ENCODE results near the gene AGTPBP1.

Gene AGTPBP1

GRCh38 chr9:85745203-85745602 is 3.4 kb upstream of the AGTPBP1 start:
- Histone ChIP-seq H3K27ac (no peak overlapping the region), H3K27me3 (peaks cover 16% of the 10 kb centered on the region), H3K9me3 (no peaks in the 10 kb centered on the region), H3K4me3 (ENCODE audit: low read depth in 1 of 2, low read length in 1 of 2) (no peak overlapping the region), H3K36me3 (no peaks in the 10 kb centered on the region), H3K4me1 (ENCODE audit: control insufficient read depth in 1 of 2, insufficient read depth in 1 of 2, low read depth in 1 of 2, low read length in 1 of 2) (peaks cover 17 to 19% of the 10 kb centered on the region in 2 experiments)
- TF ChIP-seq CTCF (IDR thresholded peaks at IDR 0.05): no peak

- Histone ChIP-seq H3K4me1 (ENCODE audit: control insufficient read depth in 1 of 2, insufficient read depth in 1 of 2, low read depth in 1 of 2, low read length in 1 of 2) (peaks cover 24 to 26% of the 10 kb centered on the region in 2 experiments), H3K9me3 (no peaks in the 10 kb centered on the region), H3K27ac (no peak overlapping the region), H3K4me3 (ENCODE audit: low read depth in 1 of 2, low read length in 1 of 2) (no peak overlapping the region), H3K27me3 (peaks cover 16% of the 10 kb centered on the region), H3K36me3 (no peaks in the 10 kb centered on the region)
- no peak for TF ChIP-seq CTCF (IDR thresholded peaks at IDR 0.05)
Observed at GRCh38 chr9:85744480-85744879, 2.7 kb upstream of the AGTPBP1 start.

DNA sequence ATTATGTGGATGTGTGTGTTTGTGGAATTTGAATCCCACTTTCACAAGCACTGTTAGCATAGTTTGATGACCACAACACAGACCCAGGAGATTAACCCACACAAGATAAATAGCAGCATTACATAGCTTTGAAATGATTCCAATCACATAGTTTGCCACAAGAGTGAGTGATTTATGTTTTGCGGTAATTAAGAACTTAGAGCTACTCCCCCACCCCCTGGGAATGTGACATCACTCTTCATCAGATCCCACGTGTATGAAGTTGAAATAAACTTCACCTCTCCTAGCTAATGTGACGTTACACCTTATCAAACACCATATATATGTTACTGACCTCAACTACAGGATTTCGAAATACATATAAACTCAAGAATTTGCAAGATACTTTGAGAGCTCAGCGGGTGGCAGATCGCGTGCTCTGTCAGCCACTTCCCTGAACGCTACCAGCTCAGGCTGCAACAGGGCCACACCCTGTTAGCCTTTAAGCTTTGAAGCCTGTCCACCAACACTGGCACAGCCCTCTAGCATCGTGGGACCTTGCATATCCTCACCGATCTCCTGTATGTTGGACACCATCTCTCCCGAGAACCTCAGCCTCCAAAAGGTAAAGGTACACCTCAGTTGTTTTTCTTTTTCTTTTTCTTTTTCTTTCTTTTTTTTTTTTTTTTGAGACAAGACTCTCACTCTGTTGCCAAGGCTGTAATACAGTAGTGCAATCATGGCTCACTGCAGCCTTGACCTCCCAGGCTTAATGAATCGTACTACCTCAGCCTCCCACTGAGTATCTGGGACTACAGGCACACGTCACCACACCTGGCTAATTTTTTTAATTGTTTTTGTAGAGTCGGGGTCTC is 1.7 kb upstream of the AGTPBP1 start:
- Histone ChIP-seq H3K27ac (no peak overlapping the region), H3K4me1 (ENCODE audit: control insufficient read depth in 1 of 2, insufficient read depth in 1 of 2, low read depth in 1 of 2, low read length in 1 of 2) (peaks cover 34 to 36% of the 10 kb centered on the region in 2 experiments), H3K9me3 (no peaks in the 10 kb centered on the region), H3K27me3 (peaks cover 16% of the 10 kb centered on the region), H3K36me3 (no peaks in the 10 kb centered on the region), H3K4me3 (ENCODE audit: low read depth in 1 of 2, low read length in 1 of 2) (peak overlapping the region in 1 of 2 experiments; percentile 100)
- TF ChIP-seq CTCF (IDR thresholded peaks at IDR 0.05): no peak

DNA sequence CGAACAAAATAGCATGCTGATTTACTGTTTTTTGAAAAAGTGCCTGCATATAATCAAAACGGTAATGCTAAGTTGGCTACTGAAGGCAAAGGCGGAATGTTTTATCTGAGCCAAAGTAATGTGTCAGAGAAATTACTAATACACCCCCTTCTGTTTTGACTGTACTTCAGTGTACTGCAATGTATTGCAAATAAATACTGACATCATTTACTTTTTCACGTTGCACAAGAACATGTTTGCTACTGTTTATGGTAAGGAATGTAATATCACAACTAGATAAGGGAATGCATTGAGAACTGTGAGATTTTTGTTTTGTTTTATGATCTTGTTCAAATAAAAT is 813 bp upstream of the AGTPBP1 start:
- H3K9me3 ChIP-seq: no peaks in the 10 kb centered on the region
- peak overlapping the region; percentile 85 to 100 for H3K4me3 ChIP-seq (ENCODE audit: low read depth in 1 of 2, low read length in 1 of 2)
- peaks cover 16% of the 10 kb centered on the region for H3K27me3 ChIP-seq
- no peaks in the 10 kb centered on the region for H3K36me3 ChIP-seq
- no peak for TF ChIP-seq CTCF (IDR thresholded peaks at IDR 0.05)
- peak overlapping the region; percentile 92 for H3K27ac ChIP-seq
- H3K4me1 ChIP-seq (ENCODE audit: control insufficient read depth in 1 of 2, insufficient read depth in 1 of 2, low read depth in 1 of 2, low read length in 1 of 2): peaks cover 43 to 46% of the 10 kb centered on the region in 2 experiments

- peaks cover 16% of the 10 kb centered on the region for H3K27me3 ChIP-seq
- H3K27ac ChIP-seq: peak overlapping the region; percentile 92
Observed at GRCh38 chr9:85741095-85741874, 469 bp downstream of the AGTPBP1 start.

More at GRCh38 chr9:85741095-85741874, 469 bp downstream of the AGTPBP1 start:
- no peak for TF ChIP-seq CTCF (IDR thresholded peaks at IDR 0.05)
- no peaks in the 10 kb centered on the region for H3K36me3 ChIP-seq
- H3K4me1 ChIP-seq (ENCODE audit: control insufficient read depth in 1 of 2, insufficient read depth in 1 of 2, low read depth in 1 of 2, low read length in 1 of 2): peaks cover 56 to 58% of the 10 kb centered on the region in 2 experiments
- H3K4me3 ChIP-seq (ENCODE audit: low read depth in 1 of 2, low read length in 1 of 2): peak overlapping the region; percentile 85 to 100
- no peaks in the 10 kb centered on the region for H3K9me3 ChIP-seq
